Measurements from ENCODE around the gene OR12D2. TPM values are rescaled to one million over a fixed set of nuclear protein-coding genes. Genes with fewer than 3 reads are reported as not detected.

Gene OR12D2
- total RNA-seq, 4 donors from 2014 or later = not detected

DNA sequence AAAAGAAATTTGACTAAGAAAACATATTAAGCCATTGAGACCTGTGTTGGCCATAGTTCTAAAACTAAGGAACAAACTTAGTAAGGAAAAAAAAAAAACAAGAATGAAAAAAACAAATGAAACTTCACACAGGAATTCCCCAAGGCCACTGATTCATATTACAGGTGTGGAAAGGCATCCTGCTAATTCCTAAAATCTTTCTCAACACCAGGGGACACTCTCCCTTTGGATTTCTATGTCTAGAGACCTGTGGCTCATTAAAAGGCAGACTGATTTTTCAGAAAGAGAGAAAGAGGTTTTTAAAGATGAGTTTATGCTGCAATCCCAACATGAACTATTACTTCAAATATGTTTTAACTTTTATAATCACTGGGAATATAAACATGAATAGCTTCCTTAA is 19.2 kb downstream of the OR12D2 start, which contains the start of gene OR12D1:
Gene OR12D1, plus strand, starts transcription at position 341 of the 400 bp plus-strand sequence.
- H3K4me3 ChIP-seq = no peak within 1 kb of the TSS
- TF ChIP-seq POLR2AphosphoS5 (IDR thresholded peaks at IDR 0.05) = no peak
- no peak for TF ChIP-seq EP300 (IDR thresholded peaks at IDR 0.05)
- TF ChIP-seq, protein P1, sequence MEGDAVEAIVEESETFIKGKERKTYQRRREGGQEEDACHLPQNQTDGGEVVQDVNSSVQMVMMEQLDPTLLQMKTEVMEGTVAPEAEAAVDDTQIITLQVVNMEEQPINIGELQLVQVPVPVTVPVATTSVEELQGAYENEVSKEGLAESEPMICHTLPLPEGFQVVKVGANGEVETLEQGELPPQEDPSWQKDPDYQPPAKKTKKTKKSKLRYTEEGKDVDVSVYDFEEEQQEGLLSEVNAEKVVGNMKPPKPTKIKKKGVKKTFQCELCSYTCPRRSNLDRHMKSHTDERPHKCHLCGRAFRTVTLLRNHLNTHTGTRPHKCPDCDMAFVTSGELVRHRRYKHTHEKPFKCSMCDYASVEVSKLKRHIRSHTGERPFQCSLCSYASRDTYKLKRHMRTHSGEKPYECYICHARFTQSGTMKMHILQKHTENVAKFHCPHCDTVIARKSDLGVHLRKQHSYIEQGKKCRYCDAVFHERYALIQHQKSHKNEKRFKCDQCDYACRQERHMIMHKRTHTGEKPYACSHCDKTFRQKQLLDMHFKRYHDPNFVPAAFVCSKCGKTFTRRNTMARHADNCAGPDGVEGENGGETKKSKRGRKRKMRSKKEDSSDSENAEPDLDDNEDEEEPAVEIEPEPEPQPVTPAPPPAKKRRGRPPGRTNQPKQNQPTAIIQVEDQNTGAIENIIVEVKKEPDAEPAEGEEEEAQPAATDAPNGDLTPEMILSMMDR (IDR thresholded peaks at IDR 0.05) = no peak
- no peak for TF ChIP-seq POLR2A (IDR thresholded peaks at IDR 0.05; ENCODE audit: low read depth)
- no peaks in the 10 kb centered on the region for H3K27me3 ChIP-seq
- intact Hi-C loops (cut with DNase I) = no loop called here
- peaks cover 0 to 10% (median 0%) of the 10 kb centered on the region in 4 donors for H3K9me3 ChIP-seq
- no peak within 1 kb of the TSS for H3K27ac ChIP-seq (replicated peaks in 1 of 4)
- H3K36me3 ChIP-seq = no peaks in the 10 kb centered on the region
- no peaks in the 10 kb centered on the region for H3K4me1 ChIP-seq
- DNase-seq (ENCODE audit: extremely low spot score) = no peak

- H3K4me3 ChIP-seq = no peak overlapping the region
- no peak overlapping the region for H3K27ac ChIP-seq (replicated peaks in 1 of 4)
- WGBS = 66% methylated on average over 3 of the region's 3 CpGs
- intact Hi-C loops (cut with DNase I) = no loop called here
- DNase-seq (ENCODE audit: extremely low spot score) = no peak
- peaks cover 0 to 3% (median 0%) of the 10 kb centered on the region in 4 donors for H3K9me3 ChIP-seq
- no peaks in the 10 kb centered on the region for H3K4me1 ChIP-seq
- no peaks in the 10 kb centered on the region for H3K36me3 ChIP-seq
- no peaks in the 10 kb centered on the region for H3K27me3 ChIP-seq
- TF ChIP-seq, protein P1 (IDR thresholded peaks at IDR 0.05) = no peak
- TF ChIP-seq EP300 (IDR thresholded peaks at IDR 0.05) = no peak
- no peak for TF ChIP-seq POLR2A (IDR thresholded peaks at IDR 0.05; ENCODE audit: low read depth)
- no peak for TF ChIP-seq POLR2AphosphoS5 (IDR thresholded peaks at IDR 0.05)
Measured at GRCh38 chr6:29419516-29419915, 24.1 kb downstream of the OR12D2 start.

GRCh38 chr6:29424168-29424567 is 28.7 kb downstream of the OR12D2 start:
- TF ChIP-seq EP300 (IDR thresholded peaks at IDR 0.05) = no peak
- TF ChIP-seq POLR2AphosphoS5 (IDR thresholded peaks at IDR 0.05) = no peak
- no peak for TF ChIP-seq POLR2A (IDR thresholded peaks at IDR 0.05; ENCODE audit: low read depth)
- TF ChIP-seq, protein P1 (IDR thresholded peaks at IDR 0.05) = no peak
- Histone ChIP-seq H3K4me3 (no peak overlapping the region), H3K36me3 (no peaks in the 10 kb centered on the region), H3K9me3 (peaks cover 0 to 3% (median 0%) of the 10 kb centered on the region in 4 donors), H3K27ac (replicated peaks in 1 of 4) (no peak overlapping the region), H3K27me3 (no peaks in the 10 kb centered on the region), H3K4me1 (no peaks in the 10 kb centered on the region)
- WGBS = 81% methylated on average over 2 of the region's 2 CpGs
- no peak for DNase-seq (ENCODE audit: extremely low spot score)
- intact Hi-C loops (cut with DNase I) = no loop called here

- TF ChIP-seq, protein P1 (IDR thresholded peaks at IDR 0.05) = no peak
- TF ChIP-seq POLR2AphosphoS5 (IDR thresholded peaks at IDR 0.05) (no peak), EP300 (IDR thresholded peaks at IDR 0.05) (no peak), POLR2A (IDR thresholded peaks at IDR 0.05; ENCODE audit: low read depth) (no peak)
- Histone ChIP-seq H3K27ac (replicated peaks in 1 of 4) (no peak overlapping the region), H3K4me1 (no peaks in the 10 kb centered on the region), H3K4me3 (no peak overlapping the region), H3K27me3 (no peaks in the 10 kb centered on the region), H3K9me3 (peaks cover 0 to 3% (median 0%) of the 10 kb centered on the region in 4 donors), H3K36me3 (no peaks in the 10 kb centered on the region)
- 64% methylated on average over 2 of the region's 2 CpGs for WGBS
- DNase-seq (ENCODE audit: extremely low spot score) = no peak
- intact Hi-C loops (cut with DNase I) = no loop called here
Measured at GRCh38 chr6:29424575-29424974, 29.1 kb downstream of the OR12D2 start.

- H3K9me3 ChIP-seq = peaks cover 0 to 3% (median 0%) of the 10 kb centered on the region in 4 donors
- no peaks in the 10 kb centered on the region for H3K36me3 ChIP-seq
- H3K4me3 ChIP-seq = no peak overlapping the region
- no peak overlapping the region for H3K27ac ChIP-seq (replicated peaks in 1 of 4)
- H3K4me1 ChIP-seq = no peaks in the 10 kb centered on the region
- 49% methylated on average over 1 of the region's 1 CpG for WGBS
- no peak for TF ChIP-seq EP300 (IDR thresholded peaks at IDR 0.05)
- TF ChIP-seq POLR2AphosphoS5 (IDR thresholded peaks at IDR 0.05) = no peak
- TF ChIP-seq, protein P1 (IDR thresholded peaks at IDR 0.05) = no peak
- no peak for TF ChIP-seq POLR2A (IDR thresholded peaks at IDR 0.05; ENCODE audit: low read depth)
- H3K27me3 ChIP-seq = no peaks in the 10 kb centered on the region
- DNase-seq (ENCODE audit: extremely low spot score) = no peak
- intact Hi-C loops (cut with DNase I) = no loop called here
Measured at GRCh38 chr6:29425075-29425474, 29.6 kb downstream of the OR12D2 start.

Measured in esophagus muscularis mucosa (tissue), 4 donors.